HepG2 (cell line): ENCODE measurements around the gene C14orf93. TPM values are rescaled to one million over a fixed set of nuclear protein-coding genes. Genes with fewer than 3 reads are reported as not detected.
"Not testable (repeated sequence)": the region's sequence is repeated elsewhere in the genome, so short reads cannot be mapped to it uniquely, and the experiment has no call there.

ENCODE experiments used
- AHDC1 ChIP-seq: sonication (generic); formaldehyde crosslinking; IDR thresholded peaks from 2 replicates; pipeline ENCODE4 v1.5.1; 2020; ENCODE audit warnings: mild to moderate bottlenecking, missing genetic modification reagents, borderline replicate concordance
- CBFB ChIP-seq: sonication (generic); formaldehyde crosslinking; IDR thresholded peaks from 2 replicates; pipeline ENCODE4 v1.4.0; 2020; ENCODE audit warnings: missing genetic modification reagents
- FLYWCH1 ChIP-seq: sonication (generic); formaldehyde crosslinking; IDR thresholded peaks from 2 replicates; pipeline ENCODE4 v1.8.1; 2023; ENCODE audit warnings: mild to moderate bottlenecking, missing genetic modification reagents
- FOXA1 ChIP-seq, 2 experiments: fragments of 450-650 bp in 1 of 2; sonication (generic) in 1 of 2; formaldehyde crosslinking in 1 of 2; IDR thresholded peaks; 2 replicates each; pipeline versions ENCODE4 v1.4.0 to v1.6.1; 2016 to 2020; ENCODE audit warnings: missing genetic modification reagents in 1 of 2
- HMG20B ChIP-seq: conservative IDR thresholded peaks from 2 replicates; pipeline ENCODE4 v1.6.1; 2016; ENCODE audit warnings: missing genetic modification reagents, missing compliant biosample characterization
- KLF12 ChIP-seq: sonication (generic); formaldehyde crosslinking; IDR thresholded peaks from 2 replicates; pipeline ENCODE4 v1.4.0; 2020; ENCODE audit warnings: missing genetic modification reagents, borderline replicate concordance
- MEF2D ChIP-seq: sonication (generic); formaldehyde crosslinking; IDR thresholded peaks from 2 replicates; pipeline ENCODE4 v1.5.1; 2020; ENCODE audit warnings: mild to moderate bottlenecking, missing genetic modification reagents
- MEIS1 ChIP-seq: sonication (generic); formaldehyde crosslinking; IDR thresholded peaks from 2 replicates; pipeline ENCODE4 v1.9.0; 2021; ENCODE audit warnings: mild to moderate bottlenecking, missing genetic modification reagents, moderate library complexity, borderline replicate concordance
- NR2F2 ChIP-seq: IDR thresholded peaks from 2 replicates; pipeline ENCODE4 v1.6.1; 2012; ENCODE audit warnings: low read depth, inconsistent platforms, borderline replicate concordance
- ZFY ChIP-seq: sonication (generic); formaldehyde crosslinking; IDR thresholded peaks from 2 replicates; pipeline ENCODE4 v1.4.0; 2020; ENCODE audit warnings: missing genetic modification reagents
- ZGPAT ChIP-seq: IDR thresholded peaks from 2 replicates; pipeline ENCODE4 v1.6.1; 2016; ENCODE audit warnings: mild to moderate bottlenecking
- ZNF503 ChIP-seq: sonication (generic); formaldehyde crosslinking; IDR thresholded peaks from 2 replicates; pipeline ENCODE4 v1.4.0; 2020; ENCODE audit warnings: missing genetic modification reagents
- ZNF574 ChIP-seq: sonication (generic); formaldehyde crosslinking; IDR thresholded peaks from 2 replicates; pipeline ENCODE4 v1.4.0; 2020; ENCODE audit warnings: missing genetic modification reagents
- ZNF816 ChIP-seq: sonication (generic); formaldehyde crosslinking; IDR thresholded peaks from 2 replicates; pipeline ENCODE4 v1.8.0; 2022; ENCODE audit warnings: missing genetic modification reagents, mild to moderate bottlenecking, borderline replicate concordance
- ZSCAN9 ChIP-seq: IDR thresholded peaks from 2 replicates; pipeline ENCODE4 v1.6.1; 2016; ENCODE audit warnings: borderline replicate concordance
- polyA plus RNA-seq, 8 experiments: library from polyadenylated mRNA; depleted of rRNA in 3 of 8; stranded (reverse) in 7 of 8; unstranded in 1 of 8; fragments of >200 nt; fragmentation: Illumina TruSeq in 4 of 8; extraction: Trizol in 4 of 8; gene quantifications; 2 replicates each; pipeline versions ENCODE4 v1.2.1 to v1.2.3, GENCODE V29; 2011 to 2016; ENCODE audit warnings: low read depth in 4 of 8, missing spikeins in 1 of 8, mixed read lengths in 1 of 8; ENCODE audit not compliant: insufficient read depth in 1 of 8
- total RNA-seq, 5 experiments: library from RNA; depleted of rRNA; stranded (reverse); fragments of >200 nt; fragmentation: Illumina TruSeq; extraction: Trizol; gene quantifications; 2 replicates each; pipeline ENCODE4 v1.2.3, GENCODE V29; 2016; ENCODE audit warnings: low read depth in 1 of 5

C14orf93 gene
- total and polyA plus RNA-seq, 2 of the 13 experiments (the other 11 are each of a cell fraction or from before 2014, with no cell fraction given): 11.4 to 22.5 TPM

- TF ChIP-seq ZNF503 (CRISPR knock-in tag) (peak; percentile 77; the same call in 1 of the 2 replicates), CBFB (CRISPR knock-in tag) (peak; percentile 44; the same call in 1 of the 2 replicates), FLYWCH1 (CRISPR knock-in tag) (peak; percentile 8; the same call in 1 of the 2 replicates), HMG20B (0 out of 2 replicates have a peak, but pooled peaks have one; percentile 17), KLF12 (0 out of 2 replicates have a peak, but pooled peaks have one; percentile 52), FOXA1 (CRISPR knock-in tag; IDR thresholded peaks at IDR 0.05) (peak; percentile 46), AHDC1 (CRISPR knock-in tag) (peak; percentile 67; the same call in 1 of the 2 replicates), ZNF816 (CRISPR knock-in tag) (0 out of 2 replicates have a peak, but pooled peaks have one; percentile 71), ZGPAT (CRISPR knock-in tag) (peak; percentile 88), MEIS1 (0 out of 2 replicates have a peak, but pooled peaks have one; percentile 12), ZNF574 (CRISPR knock-in tag) (peak; percentile 62; the same call in 1 of the 2 replicates), MEF2D (peak; percentile 76; the same call in 1 of the 2 replicates), NR2F2 (0 out of 2 replicates have a peak, but pooled peaks have one; percentile 14), ZSCAN9 (CRISPR knock-in tag) (peak; percentile 8; the same call in 1 of the 2 replicates), ZFY (CRISPR knock-in tag) (peak; percentile 43; the same call in 1 of the 2 replicates)
- not testable (repeated sequence) for TF ChIP-seq FOXA1 (IDR thresholded peaks at IDR 0.05)
Observed at GRCh38 chr14:22965916-22966782, 43.8 kb downstream of the C14orf93 start (continued).
